Mucosa of rectum (tissue), 2 donors: Measurements from ENCODE around the gene CIP2A.

Experiments
- H3K27ac ChIP-seq, 2 donors: one replicate each; pipeline ENCODE4 v1.7.0; 2013; ENCODE audit warnings: inconsistent platforms in 2 of 2, low read depth in 2 of 2, low read length in 2 of 2
- H3K27me3 ChIP-seq, 2 donors: one replicate each; pipeline ENCODE4 v1.7.0; 2013; ENCODE audit warnings: low read length in 2 of 2; ENCODE audit not compliant: control insufficient read depth in 2 of 2, insufficient read depth in 2 of 2
- H3K36me3 ChIP-seq, 2 donors: one replicate each; pipeline ENCODE4 v1.7.0; 2013; ENCODE audit warnings: low read length in 2 of 2; ENCODE audit not compliant: control insufficient read depth in 2 of 2, insufficient read depth in 2 of 2
- H3K4me1 ChIP-seq, 2 donors: one replicate each; pipeline ENCODE4 v1.7.0; 2013; ENCODE audit warnings: low read length in 2 of 2, mild to moderate bottlenecking in 1 of 2; ENCODE audit not compliant: control insufficient read depth in 2 of 2, insufficient read depth in 2 of 2
- H3K4me3 ChIP-seq, 2 donors: one replicate each; pipeline ENCODE4 v1.7.0; 2013; ENCODE audit warnings: low read length in 2 of 2
- H3K9ac ChIP-seq, 2 donors: one replicate each; pipeline ENCODE4 v1.7.0; 2013; ENCODE audit warnings: low read length in 2 of 2, low read depth in 1 of 2, mild to moderate bottlenecking in 1 of 2
- H3K9me3 ChIP-seq, 2 donors: one replicate each; pipeline ENCODE4 v1.7.0; 2013; ENCODE audit warnings: low read length in 2 of 2; ENCODE audit not compliant: control insufficient read depth in 2 of 2
- donor health status: healthy.
- donor health status: Normal muscosa, but diverticular disease.

CIP2A gene

DNA sequence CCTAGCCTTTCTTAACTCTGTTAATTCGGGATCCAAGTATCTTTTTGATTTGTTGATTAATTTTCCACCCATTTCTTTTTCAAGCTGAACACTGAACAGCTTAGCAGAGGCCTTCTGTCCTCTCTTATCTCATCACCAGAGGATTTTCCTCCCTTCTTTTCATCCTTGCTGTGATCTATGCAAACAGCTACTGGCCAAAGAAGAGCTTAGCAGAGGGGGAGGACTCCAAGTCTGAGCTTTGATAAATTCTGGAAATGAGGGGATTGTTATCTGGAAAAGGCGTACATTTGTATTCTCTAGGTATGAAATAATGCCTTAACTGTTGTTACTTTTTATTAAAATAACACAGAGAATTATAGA lies 13.7 kb upstream of the CIP2A start:
- no peak overlapping the region for H3K9ac ChIP-seq
- peak overlapping the region in 1 of 2 donors; percentile 0 for H3K4me3 ChIP-seq
- H3K27ac ChIP-seq = no peak overlapping the region
- H3K27me3 ChIP-seq = no peaks in the 10 kb centered on the region
- H3K36me3 ChIP-seq = no peaks in the 10 kb centered on the region
- no peaks in the 10 kb centered on the region for H3K9me3 ChIP-seq
- peaks cover 0 to 3% of the 10 kb centered on the region in 2 donors for H3K4me1 ChIP-seq

DNA sequence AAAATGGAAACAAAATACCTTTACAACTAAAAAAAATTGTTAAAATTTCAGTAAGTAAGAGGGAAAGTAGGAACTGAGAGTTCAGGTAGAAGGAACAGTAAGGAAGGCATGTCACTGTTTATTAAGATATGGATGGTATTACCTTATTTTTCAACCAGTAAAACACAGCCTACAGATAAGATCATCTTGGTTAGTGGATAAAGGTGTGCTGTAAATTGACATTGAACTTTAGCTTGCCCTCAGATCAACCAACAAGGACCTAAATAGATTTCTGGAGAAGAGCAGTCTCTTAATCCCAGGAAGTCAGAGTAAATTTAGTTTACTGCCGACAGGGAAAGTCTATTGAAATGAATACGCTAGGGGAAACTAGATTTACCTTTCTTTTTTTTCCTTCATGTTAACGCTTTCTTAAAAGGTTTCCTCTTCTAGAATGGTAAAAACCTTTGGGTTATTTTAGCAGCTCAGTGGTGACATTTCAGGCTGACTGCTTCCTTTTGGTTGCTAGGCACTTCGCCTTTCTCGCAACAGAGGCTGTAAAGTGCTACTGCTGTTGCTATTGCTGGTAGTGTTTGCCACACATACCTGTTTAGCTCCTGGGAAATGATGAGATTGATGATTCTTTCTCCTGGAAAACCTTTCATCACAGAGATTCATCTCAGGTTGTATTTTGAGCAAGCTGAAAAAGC lies 13.2 kb upstream of the CIP2A start:
- Histone ChIP-seq H3K4me3 (peak overlapping the region in 1 of 2 donors; percentile 0), H3K4me1 (peaks cover 0 to 3% of the 10 kb centered on the region in 2 donors), H3K36me3 (no peaks in the 10 kb centered on the region), H3K27ac (no peak overlapping the region), H3K9ac (peak overlapping the region in 1 of 2 donors; percentile 28), H3K9me3 (no peaks in the 10 kb centered on the region), H3K27me3 (no peaks in the 10 kb centered on the region)

DNA sequence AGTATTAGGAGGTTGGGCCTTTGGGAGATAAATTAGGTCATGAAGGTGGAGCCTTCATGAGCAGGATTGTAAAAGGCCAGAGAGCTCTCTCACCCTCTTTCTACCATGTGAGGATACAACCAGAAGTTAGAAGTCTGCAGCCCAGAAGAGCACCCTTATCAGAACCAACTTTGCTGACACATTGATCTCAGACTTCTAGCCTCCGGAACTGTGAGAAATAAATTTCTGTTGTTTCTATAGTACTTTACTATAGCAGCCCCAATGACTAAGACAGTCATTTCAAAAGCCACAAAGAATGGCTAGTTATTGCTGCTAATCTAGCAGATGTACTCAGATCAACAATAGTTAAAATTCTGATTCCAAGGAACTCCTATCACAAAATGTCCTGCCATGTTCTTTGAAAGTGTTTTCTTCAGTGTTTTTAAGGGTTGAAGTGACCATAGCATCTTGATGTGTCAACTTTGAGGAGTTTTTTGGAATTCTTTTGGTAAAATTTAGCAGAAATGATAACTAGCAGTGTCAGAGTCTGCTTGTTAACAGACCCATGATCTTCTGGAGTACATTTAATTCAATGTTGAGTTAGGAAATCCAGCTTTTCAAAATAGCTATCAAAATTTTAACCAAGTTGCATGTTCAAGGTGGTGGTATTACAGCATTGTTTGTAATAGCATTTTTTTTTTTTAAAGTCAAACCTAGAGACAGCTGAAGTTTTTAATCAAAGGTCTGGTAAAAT lies 10.6 kb upstream of the CIP2A start:
- Histone ChIP-seq H3K9me3 (no peaks in the 10 kb centered on the region), H3K27ac (no peak overlapping the region), H3K27me3 (no peaks in the 10 kb centered on the region), H3K4me3 (no peak overlapping the region), H3K36me3 (no peaks in the 10 kb centered on the region), H3K9ac (no peak overlapping the region), H3K4me1 (peaks cover 2 to 3% of the 10 kb centered on the region in 2 donors)

DNA sequence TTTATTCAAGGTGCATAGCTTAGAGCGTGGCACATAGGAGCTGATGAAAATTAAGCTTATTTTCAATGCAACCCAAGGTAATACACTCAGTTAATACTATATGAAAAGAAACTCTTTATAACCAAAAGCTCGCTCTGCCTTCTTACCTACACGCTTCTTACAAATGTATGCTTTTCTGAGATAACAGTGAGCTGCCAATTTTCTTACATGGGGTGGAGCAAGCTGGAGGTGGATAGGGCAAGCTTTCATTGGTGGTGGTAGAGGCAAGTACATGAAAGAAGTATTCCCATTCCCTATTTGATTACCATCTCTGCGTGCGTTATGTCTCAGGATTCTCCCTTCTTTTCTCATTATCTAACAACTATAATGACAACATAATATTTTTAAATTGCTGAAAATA lies 9.1 kb upstream of the CIP2A start:
- no peaks in the 10 kb centered on the region for H3K27me3 ChIP-seq
- peaks cover 2 to 3% of the 10 kb centered on the region in 2 donors for H3K4me1 ChIP-seq
- no peaks in the 10 kb centered on the region for H3K36me3 ChIP-seq
- H3K4me3 ChIP-seq = no peak overlapping the region
- H3K9ac ChIP-seq = no peak overlapping the region
- H3K9me3 ChIP-seq = no peaks in the 10 kb centered on the region
- H3K27ac ChIP-seq = no peak overlapping the region

DNA sequence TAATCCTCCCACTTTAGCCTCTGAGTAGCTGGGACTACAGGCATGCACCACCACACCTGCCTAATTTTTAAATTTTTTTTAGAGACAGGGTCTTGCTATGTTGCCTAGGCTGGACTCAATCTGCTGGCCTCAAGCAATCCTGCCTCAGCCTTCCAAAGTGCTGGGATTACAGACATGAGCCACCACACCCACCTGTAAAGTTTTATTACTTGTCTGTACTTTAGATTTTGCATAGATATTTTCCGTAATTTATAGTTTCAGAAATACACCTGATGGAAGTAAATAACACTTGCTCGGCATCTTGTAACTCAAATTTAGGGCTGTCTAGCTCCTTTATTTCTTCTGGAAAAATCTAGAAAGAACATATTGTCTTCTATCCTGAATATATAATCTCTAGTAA lies 6.1 kb upstream of the CIP2A start:
- H3K9me3 ChIP-seq = no peaks in the 10 kb centered on the region
- no peak overlapping the region for H3K4me3 ChIP-seq
- no peak overlapping the region for H3K27ac ChIP-seq
- H3K9ac ChIP-seq = no peak overlapping the region
- no peaks in the 10 kb centered on the region for H3K36me3 ChIP-seq
- H3K27me3 ChIP-seq = no peaks in the 10 kb centered on the region
- peaks cover 0 to 5% of the 10 kb centered on the region in 2 donors for H3K4me1 ChIP-seq

DNA sequence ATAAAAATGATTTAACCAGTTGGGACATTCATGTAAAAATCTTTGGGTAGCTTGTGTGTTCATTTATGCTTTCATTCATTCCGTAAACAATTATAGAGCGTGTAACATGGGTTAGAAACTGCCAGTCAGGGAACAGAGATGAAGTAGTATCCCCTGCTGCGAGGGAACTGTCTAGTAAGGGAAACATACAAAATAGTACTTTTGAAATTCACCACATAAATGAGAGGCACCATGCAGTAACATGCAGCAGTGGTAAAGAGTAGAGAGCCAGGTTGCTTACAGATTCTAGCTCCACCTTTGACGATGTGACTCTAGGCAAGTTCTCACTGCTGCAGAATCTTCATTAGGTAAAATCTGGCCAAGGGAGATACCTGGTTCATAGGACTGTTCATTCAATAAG lies 1.2 kb upstream of the CIP2A start:
- H3K9me3 ChIP-seq = no peaks in the 10 kb centered on the region
- H3K4me3 ChIP-seq = peak overlapping the region; percentile 87 to 96
- no peak overlapping the region for H3K27ac ChIP-seq
- no peaks in the 10 kb centered on the region for H3K27me3 ChIP-seq
- no peaks in the 10 kb centered on the region for H3K36me3 ChIP-seq
- H3K9ac ChIP-seq = peak overlapping the region in 1 of 2 donors; percentile 93
- H3K4me1 ChIP-seq = peaks cover 0 to 10% of the 10 kb centered on the region in 2 donors

DNA sequence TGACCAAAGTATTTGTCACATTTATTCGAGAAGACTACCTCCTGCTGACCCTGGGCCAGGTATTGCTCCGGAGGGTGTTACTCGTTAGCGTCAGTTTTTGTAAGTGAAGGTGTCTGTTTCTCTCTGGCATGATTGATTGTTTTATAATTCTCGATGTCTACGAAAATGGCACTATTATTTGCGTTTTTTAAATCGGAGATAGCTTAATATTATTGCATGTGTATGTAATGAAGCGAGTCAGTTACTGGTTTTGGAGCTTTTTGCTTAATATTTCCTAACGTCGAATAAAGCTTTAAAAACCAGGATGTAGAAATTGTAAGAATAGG lies 723 bp upstream of the CIP2A start:
- no peaks in the 10 kb centered on the region for H3K36me3 ChIP-seq
- no peaks in the 10 kb centered on the region for H3K9me3 ChIP-seq
- H3K9ac ChIP-seq = peak overlapping the region; percentile 93
- H3K4me1 ChIP-seq = peaks cover 0 to 8% of the 10 kb centered on the region in 2 donors
- H3K4me3 ChIP-seq = peak overlapping the region; percentile 87 to 96
- peak overlapping the region; percentile 90 to 94 for H3K27ac ChIP-seq
- H3K27me3 ChIP-seq = no peaks in the 10 kb centered on the region

DNA sequence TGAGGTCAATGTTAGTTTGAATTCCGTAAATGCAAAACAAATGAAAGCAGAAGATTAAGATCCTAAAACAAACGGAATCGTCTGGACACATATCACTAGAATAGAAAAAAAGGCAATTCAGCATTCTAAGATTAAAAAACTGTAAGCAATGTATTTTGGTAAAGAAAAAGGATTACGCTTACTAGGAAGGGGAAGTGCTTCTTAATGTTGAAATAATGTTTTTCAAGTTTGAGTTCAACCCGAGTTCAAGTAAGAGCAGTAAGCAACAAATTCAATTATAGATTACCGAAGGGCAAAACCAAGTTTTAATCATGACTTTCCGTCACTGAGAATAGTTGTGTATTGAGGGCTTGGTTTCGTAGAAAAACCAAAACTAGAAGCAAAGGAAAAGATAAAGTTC lies 637 bp downstream of the CIP2A start:
- peak overlapping the region; percentile 87 to 96 for H3K4me3 ChIP-seq
- peak overlapping the region; percentile 58 to 93 for H3K9ac ChIP-seq
- peak overlapping the region in 1 of 2 donors; percentile 90 for H3K27ac ChIP-seq

DNA sequence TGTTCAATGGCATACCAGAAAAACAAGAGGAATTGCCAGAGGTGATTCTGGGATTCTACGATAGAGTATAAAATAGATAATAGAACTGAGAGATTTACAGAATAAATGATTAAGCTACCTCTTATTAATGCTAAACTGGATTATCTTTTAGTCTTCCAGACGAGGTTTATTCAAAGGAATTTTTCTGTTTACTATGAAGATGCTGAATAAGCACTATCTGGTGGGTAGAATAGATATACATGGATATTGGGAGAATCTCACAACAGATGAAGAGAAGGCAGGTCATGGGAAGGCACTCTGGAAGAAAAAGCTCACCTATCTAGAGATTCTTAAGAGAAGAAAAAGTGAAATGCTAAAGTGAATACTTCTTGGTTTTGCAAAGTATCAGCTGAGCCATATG lies 11.2 kb downstream of the CIP2A start:
- Histone ChIP-seq H3K27ac (no peak overlapping the region), H3K9ac (no peak overlapping the region), H3K4me3 (no peak overlapping the region), H3K4me1 (no peaks in the 10 kb centered on the region), H3K27me3 (no peaks in the 10 kb centered on the region), H3K36me3 (peaks cover 3% of the 10 kb centered on the region in 2 donors), H3K9me3 (no peaks in the 10 kb centered on the region)

More for the DNA sequence above, 637 bp downstream of the CIP2A start:
- H3K4me1 ChIP-seq = peaks cover 0 to 8% of the 10 kb centered on the region in 2 donors
- H3K9me3 ChIP-seq = no peaks in the 10 kb centered on the region
- no peaks in the 10 kb centered on the region for H3K36me3 ChIP-seq
- H3K27me3 ChIP-seq = no peaks in the 10 kb centered on the region

DNA sequence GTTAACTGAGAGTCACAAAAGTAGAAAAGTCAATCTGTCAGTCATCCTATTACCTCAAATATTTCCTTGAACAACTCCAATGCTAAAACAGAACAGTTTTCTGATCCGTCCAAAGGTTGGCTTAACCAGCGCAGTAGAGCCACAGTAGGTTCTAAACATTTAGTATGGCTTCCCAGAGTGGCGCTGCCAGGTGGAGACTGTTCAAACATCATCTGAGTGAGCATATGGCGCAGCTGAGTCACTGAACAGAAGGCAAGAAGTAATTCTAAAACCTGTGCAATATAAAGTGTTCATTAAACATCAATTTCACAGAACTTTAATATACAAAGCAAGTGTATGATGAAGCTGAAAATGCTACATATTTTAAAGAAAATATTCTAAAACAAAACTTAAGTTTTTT lies 19.9 kb downstream of the CIP2A start:
- Histone ChIP-seq H3K4me3 (no peak overlapping the region), H3K4me1 (no peaks in the 10 kb centered on the region), H3K27ac (no peak overlapping the region), H3K9ac (no peak overlapping the region), H3K9me3 (no peaks in the 10 kb centered on the region), H3K27me3 (no peaks in the 10 kb centered on the region), H3K36me3 (no peaks in the 10 kb centered on the region)
